ENCODE results near the gene ZNF488. TPM values are rescaled to one million over a fixed set of nuclear protein-coding genes. Genes with fewer than 3 reads are reported as not detected.

The ZNF488 gene
- polyA plus RNA-seq, 4 donors: 4.1 to 6.8 (median 5.6) TPM

DNA sequence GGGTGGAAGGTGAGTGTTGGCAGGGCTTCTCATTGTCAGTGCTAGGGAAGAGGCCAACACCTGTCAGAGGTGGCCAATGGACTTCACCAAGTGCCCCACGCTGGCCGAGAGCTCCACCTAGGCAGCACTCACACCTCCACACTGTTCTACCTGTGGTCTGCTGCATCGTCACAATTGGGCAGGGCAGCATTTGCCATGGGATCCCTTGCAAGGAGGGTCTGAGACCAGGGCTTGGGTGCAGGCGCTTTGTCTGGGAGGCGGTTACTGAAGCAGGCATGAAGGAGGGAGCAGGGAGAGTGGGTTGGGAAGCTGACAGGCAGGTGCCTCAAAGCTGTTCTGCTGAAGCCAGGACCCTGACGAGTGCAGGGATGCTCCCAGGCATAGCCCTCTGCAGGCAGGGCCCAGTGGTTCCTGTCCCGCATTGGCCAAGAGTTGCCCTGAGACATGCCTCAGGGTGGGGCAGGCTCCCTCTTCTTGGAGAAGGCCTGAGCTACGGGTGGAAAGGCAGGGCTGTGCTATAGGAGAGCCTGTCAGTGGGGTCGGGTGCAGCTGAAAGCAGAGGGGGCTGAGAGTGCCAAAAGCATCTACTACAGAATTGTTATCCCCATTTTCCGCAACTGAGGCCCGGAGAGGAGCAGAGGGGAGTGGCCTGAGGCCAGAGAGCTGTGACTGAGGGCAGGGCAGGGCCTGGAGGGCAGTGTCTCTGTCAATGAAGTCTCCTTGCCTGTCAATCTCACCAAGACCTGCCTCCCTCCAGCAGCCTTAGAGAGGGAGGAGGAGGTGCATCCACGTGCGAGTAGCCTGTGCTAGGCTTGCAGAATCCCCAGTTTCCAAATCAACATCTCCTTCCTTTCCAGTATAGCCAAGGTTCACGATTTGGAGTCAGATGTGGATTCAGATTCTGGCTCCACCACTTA lies 31.9 kb downstream of the ZNF488 start:
- no peak for DNase-seq (ENCODE audit: low read depth in 4 of 4, low spot score in 2 of 4)

DNA sequence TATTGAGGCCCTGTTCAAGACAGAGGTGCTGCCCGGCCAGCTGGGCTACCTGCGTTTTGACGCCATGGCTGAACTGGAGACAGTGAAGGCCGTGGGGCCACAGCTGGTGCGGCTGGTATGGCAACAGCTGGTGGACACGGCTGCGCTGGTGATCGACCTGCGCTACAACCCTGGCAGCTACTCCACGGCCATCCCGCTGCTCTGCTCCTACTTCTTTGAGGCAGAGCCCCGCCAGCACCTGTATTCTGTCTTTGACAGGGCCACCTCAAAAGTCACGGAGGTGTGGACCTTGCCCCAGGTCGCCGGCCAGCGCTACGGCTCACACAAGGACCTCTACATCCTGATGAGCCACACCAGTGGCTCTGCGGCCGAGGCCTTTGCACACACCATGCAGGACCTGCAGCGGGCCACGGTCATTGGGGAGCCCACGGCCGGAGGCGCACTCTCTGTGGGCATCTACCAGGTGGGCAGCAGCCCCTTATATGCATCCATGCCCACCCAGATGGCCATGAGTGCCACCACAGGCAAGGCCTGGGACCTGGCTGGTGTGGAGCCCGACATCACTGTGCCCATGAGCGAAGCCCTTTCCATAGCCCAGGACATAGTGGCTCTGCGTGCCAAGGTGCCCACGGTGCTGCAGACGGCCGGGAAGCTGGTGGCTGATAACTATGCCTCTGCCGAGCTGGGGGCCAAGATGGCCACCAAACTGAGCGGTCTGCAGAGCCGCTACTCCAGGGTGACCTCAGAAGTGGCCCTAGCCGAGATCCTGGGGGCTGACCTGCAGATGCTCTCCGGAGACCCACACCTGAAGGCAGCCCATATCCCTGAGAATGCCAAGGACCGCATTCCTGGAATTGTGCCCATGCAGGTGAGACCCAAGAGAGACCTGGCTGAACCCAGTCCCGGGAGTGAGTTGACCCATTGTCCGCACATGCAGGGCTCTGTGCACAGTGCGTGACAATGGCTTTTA lies 33.1 kb downstream of the ZNF488 start:
- no peak for DNase-seq (ENCODE audit: low read depth in 4 of 4, low spot score in 2 of 4)

- no peak for DNase-seq (ENCODE audit: low read depth in 4 of 4, low spot score in 2 of 4)
Measured at GRCh38 chr10:47349941-47350371, 34.1 kb downstream of the ZNF488 start.

DNA sequence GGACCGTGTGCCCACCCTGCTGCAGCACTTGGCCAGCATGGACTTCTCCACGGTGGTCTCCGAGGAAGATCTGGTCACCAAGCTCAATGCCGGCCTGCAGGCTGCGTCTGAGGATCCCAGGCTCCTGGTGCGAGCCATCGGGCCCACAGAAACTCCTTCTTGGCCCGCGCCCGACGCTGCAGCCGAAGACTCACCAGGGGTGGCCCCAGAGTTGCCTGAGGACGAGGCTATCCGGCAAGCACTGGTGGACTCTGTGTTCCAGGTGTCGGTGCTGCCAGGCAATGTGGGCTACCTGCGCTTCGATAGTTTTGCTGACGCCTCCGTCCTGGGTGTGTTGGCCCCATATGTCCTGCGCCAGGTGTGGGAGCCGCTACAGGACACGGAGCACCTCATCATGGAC lies 34.6 kb downstream of the ZNF488 start:
- no peak for DNase-seq (ENCODE audit: low read depth in 4 of 4, low spot score in 2 of 4)

- no peak for DNase-seq (ENCODE audit: low read depth in 4 of 4, low spot score in 2 of 4)
Measured at GRCh38 chr10:47348661-47349470, 35.2 kb downstream of the ZNF488 start.

DNA sequence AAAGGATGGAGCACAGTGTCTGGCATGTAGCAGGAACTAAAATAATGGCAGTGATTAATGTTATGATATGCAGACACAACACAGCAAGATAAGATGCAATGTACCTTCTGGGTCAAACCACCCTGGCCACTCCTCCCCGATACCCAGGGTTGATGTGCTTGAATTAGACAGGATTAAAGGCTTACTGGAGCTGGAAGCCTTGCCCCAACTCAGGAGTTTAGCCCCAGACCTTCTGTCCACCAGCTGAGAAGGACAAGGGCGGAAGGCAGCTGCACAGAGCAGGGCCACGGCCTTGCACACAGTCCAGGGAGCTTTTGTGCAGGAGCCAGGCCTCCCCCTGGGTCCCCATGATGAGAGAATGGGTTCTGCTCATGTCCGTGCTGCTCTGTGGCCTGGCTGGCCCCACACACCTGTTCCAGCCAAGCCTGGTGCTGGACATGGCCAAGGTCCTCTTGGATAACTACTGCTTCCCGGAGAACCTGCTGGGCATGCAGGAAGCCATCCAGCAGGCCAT lies 35.9 kb downstream of the ZNF488 start, which contains the start of gene RBP3:
Gene RBP3 (plus strand): TSS at position 226 of the 514 bp plus-strand sequence. CDS start 122 bp downstream, at position 348.
- DNase-seq (ENCODE audit: low read depth in 4 of 4, low spot score in 2 of 4): no peak

GRCh38 chr10:47347303-47347675 lies 36.8 kb downstream of the ZNF488 start:
- DNase-seq (ENCODE audit: low read depth in 4 of 4, low spot score in 2 of 4): no peak

DNA sequence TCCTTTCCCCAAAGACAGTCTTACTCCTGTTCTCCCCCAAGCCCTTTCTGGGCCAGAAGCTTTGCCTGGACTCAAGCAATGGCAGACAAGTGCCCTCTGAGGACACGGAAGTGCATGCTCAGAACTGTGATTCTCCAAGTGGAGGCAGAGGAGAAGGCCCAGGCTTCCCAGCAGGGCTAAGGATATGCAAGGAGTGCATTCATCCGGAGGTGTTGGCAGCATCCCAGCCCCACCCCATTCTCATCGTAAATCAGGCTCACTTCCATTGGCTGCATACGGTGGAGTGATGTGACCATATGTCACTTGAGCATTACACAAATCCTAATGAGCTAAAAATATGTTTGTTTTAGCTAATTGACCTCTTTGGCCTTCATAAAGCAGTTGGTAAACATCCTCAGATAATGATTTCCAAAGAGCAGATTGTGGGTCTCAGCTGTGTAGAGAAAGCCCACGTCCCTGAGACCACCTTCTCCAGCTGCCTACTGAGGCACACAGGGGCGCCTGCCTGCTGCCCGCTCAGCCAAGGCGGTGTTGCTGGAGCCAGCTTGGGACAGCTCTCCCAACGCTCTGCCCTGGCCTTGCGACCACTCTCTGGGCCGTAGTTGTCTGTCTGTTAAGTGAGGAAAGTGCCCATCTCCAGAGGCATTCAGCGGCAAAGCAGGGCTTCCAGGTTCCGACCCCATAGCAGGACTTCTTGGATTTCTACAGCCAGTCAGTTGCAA lies 37.4 kb downstream of the ZNF488 start:
- DNase-seq (ENCODE audit: low read depth in 4 of 4, low spot score in 2 of 4): no peak

DNA sequence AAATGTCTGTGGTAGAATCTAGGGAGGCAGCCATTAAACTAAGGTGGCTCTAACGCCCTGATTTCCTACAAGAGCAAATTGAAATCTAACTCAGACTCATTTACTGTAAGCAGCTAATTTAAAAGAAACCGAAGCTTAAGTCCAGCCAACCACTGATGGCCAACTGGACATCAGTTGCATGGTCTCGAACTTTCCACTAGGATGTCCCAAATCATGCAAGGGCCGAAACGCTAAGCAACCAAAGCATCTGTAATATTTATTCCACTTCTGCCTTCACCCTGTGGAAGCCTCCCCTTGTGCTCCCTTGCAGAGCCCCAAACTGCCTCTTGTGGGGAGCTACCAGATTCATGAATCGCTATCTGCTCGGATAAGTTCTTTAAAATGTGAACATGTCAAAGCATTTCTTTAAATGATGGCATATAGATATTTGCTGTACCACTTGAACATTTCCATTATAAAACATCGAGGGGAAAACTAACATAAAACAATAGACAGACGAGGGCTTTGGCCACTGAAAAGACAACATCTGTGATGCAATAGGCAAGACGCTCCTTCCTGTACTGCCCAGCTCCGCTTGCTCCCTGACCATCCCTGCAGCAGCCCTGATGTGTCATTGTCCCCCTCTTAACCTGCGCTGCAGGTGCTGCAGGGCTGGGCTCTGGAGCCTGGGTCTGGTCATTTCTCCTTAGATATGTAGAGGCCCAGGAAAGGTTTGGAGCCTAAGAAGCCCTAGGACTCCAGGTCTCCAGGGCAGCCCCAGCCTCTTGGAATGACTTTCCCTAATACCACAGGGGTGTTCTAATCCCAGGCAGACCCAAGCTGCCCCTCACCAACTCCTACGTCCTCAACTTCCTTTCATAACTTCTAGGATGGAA lies 38.9 kb downstream of the ZNF488 start:
- DNase-seq (ENCODE audit: low read depth in 4 of 4, low spot score in 2 of 4): no peak

GRCh38 chr10:47340608-47341170 lies 43.4 kb downstream of the ZNF488 start:
- DNase-seq (ENCODE audit: low read depth in 4 of 4, low spot score in 2 of 4): peak in 3 of 4 donors; percentile 14 to 36 (median 34)

DNA sequence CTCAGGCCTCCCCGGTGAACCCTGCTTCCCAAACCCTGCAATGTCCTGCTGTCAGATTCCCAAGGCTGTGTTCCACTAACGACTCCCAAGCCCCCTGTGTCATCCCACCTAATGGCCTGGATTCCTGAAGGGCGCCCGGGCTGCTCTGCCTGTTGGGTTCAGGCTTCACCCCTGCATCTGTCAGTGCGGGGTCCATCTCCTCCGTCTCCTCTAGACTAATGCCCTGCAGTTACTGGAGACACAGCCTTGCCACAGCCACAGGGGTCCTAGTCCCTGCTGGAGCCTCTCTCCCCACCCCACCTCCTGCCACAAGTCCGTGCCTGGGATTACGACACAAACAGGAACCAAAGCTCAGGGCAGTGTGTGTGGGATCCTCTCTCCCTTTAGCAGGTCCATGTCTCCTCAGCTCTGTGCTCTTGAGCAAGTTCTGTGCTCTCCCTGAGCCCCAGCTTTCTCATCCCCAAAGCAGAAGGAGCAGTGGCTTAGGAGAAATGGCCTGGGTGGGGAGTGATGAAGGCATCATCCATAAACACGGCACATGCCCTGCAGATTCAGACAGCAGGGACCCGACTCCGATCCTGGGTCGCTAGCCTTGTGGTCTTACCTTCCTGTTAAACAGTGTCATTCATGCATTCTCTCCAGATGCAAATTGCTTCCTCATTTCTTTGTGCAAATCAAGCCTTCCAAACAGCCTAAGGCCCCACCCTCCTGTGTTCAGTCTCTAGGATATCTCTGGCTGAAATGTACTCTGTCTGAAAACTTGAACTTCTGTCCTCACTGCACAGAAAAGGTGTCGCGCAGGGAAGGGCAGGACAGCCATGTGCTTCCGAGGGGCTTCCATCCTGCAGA lies 44.1 kb downstream of the ZNF488 start:
- no peak for DNase-seq (ENCODE audit: low read depth in 4 of 4, low spot score in 2 of 4)

DNA sequence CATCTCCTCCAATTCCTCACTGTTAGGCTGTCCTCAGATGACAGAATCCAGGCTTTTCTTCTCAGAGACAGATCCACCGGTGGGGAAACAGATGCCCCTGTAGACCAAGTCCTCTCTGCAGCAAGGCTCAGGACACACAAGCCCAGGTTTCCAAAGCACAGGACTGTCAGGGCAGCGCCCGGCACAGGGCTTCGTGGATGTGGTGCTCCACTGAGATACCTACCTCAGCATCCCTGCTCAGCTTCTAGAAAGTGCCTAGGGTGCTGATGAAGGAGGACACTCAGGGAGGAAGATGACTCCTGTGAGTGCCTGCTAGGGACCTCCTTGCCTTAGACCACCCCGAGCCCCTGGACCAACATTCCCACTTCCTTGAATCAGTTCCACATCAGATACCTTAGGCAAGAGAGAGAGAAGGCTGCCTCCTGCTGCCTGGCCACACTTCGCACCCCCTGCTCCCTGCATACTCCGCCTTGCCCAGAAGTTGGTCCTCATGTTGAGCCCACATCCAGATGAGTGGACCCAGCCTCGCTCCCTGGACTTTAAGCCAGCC lies 44.8 kb downstream of the ZNF488 start:
- no peak for DNase-seq (ENCODE audit: low read depth in 4 of 4, low spot score in 2 of 4)

DNA sequence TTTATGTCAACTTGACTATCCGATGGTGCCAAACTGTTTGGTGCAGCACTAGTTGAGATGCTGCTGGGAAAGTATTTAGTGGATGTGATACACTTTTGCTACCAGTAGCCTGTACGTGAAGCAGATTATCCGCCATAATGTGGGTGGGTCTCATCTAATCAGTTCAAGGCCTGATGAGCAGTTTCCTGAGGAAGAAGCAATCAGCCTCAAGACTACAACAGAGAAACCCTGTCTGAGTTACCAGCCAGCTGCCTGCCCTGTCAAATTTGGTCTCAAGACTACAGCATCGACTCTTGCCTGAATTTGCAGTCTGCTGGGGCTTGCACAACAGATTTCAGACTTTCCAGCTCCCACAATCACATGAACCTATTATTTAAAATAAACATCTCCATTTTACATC lies 46.8 kb downstream of the ZNF488 start:
- no peak for DNase-seq (ENCODE audit: low read depth in 4 of 4, low spot score in 2 of 4)

DNA sequence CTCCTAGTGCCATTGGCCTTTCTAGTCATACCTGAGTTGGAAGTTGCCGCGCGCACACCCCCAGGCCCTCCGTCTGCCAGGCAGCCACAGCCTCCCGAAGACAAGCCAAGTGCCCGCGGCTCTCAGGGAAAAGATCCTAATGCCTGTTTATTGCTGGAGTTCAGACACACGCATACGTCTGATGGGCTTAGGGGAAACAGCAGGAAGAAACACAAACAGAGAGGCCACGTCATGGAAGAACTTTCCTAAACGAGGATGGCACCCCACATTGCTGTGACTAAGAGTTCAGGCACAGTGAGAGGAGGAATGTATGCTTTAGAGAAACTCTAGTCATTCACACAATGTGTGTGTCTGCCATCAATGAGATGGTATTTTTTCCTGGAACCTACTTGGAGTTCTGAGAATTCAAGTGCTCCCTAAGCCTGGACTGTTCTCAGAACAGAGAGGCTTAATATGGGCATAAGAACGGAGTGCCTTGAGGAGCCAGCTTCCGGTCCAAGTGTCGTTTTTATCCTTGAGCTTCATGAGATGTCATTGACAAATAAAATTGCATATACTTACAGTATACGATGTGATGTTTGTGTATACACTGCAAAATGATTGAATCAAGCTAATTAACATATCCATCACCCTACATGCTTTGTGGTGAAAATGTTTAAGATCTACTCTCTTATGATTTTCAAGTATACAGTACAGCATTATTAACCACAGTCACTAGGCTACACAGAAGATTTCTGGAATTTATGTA lies 47.5 kb downstream of the ZNF488 start:
- DNase-seq (ENCODE audit: low read depth in 4 of 4, low spot score in 2 of 4): no peak

DNA sequence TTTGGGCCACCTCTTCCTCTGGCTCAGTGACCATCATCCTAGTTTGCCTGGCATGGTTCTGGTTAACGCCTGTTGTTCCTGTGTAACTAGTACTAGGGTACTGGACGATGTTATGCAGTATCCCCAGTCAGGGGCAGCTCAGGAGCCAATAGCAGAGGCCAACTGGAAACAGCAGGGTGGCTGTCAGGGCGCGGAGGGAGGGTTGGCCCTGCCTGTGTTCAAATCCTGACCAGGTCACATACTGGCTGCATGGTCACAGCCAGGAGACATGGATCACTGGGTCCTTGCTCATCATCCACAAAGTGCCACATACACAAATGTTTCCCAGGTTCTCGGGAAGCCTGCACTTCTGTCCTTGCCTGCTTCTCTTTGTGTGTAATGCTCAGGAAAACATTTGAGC lies 48.2 kb downstream of the ZNF488 start:
- DNase-seq (ENCODE audit: low read depth in 4 of 4, low spot score in 2 of 4): no peak
